GM23338 (cell line): ENCODE data around the gene STK31. TPM values are rescaled to one million over a fixed set of nuclear protein-coding genes. Genes with fewer than 3 reads are reported as not detected.

Experiments used
- ATAC-seq: fragments of 200-7000 bp; cut with Tn5 transposase; 3 replicates; pipeline ENCODE4 v1.9.1; 2020
- DNase-seq: peaks from one replicate; pipeline ENCODE4 v3.0.0-alpha.2; 2015; ENCODE audit warnings: low spot score
- H2AFZ ChIP-seq: fragments of 200-600 bp; sonication (generic); 2 replicates; pipeline ENCODE4 v1.8.0; 2016; ENCODE audit warnings: antibody characterized with exemption, mild to moderate bottlenecking, moderate library complexity
- H3F3A ChIP-seq: fragments of 200-600 bp; sonication (generic); replicated peaks from 2 replicates; pipeline ENCODE4 v1.8.0; 2017; ENCODE audit warnings: antibody characterized with exemption, mixed run types, low read depth
- H3K27ac ChIP-seq: fragments of 200-600 bp; sonication (generic); 2 replicates; pipeline ENCODE4 v1.6.1; 2016; ENCODE audit warnings: low read depth
- H3K27me3 ChIP-seq: fragments of 200-600 bp; sonication (generic); 2 replicates; pipeline ENCODE4 v1.8.0; 2016; ENCODE audit warnings: mild to moderate bottlenecking, mixed run types, moderate library complexity; ENCODE audit not compliant: insufficient read depth
- H3K36me3 ChIP-seq: fragments of 200-600 bp; sonication (generic); 2 replicates; pipeline ENCODE4 v1.8.0; 2016; ENCODE audit warnings: mild to moderate bottlenecking; ENCODE audit not compliant: insufficient read depth
- H3K4me1 ChIP-seq: fragments of 200-600 bp; sonication (generic); 2 replicates; pipeline ENCODE4 v1.8.0; 2016; ENCODE audit warnings: mild to moderate bottlenecking, moderate library complexity; ENCODE audit not compliant: insufficient read depth
- H3K4me2 ChIP-seq: fragments of 200-600 bp; sonication (generic); 2 replicates; pipeline ENCODE4 v1.7.1; 2017; ENCODE audit warnings: mixed run types
- H3K4me3 ChIP-seq: fragments of 200-600 bp; sonication (generic); 2 replicates; pipeline ENCODE4 v1.6.1; 2016; ENCODE audit warnings: mixed run types
- H3K79me2 ChIP-seq: fragments of 200-600 bp; sonication (generic); replicated peaks from 2 replicates; pipeline ENCODE4 v1.8.0; 2017; ENCODE audit warnings: mild to moderate bottlenecking; ENCODE audit not compliant: insufficient read depth
- H3K9me2 ChIP-seq: fragments of 200-600 bp; sonication (generic); 2 replicates; pipeline ENCODE4 v1.8.0; 2017; ENCODE audit not compliant: insufficient read depth
- H4K20me1 ChIP-seq: fragments of 200-600 bp; sonication (generic); replicated peaks from 2 replicates; pipeline ENCODE4 v1.8.0; 2017; ENCODE audit warnings: mild to moderate bottlenecking; ENCODE audit not compliant: insufficient read depth
- H3K27ac Mint-ChIP-seq: 2 replicates; pipeline ENCODE4 v1.8.0; 2020; ENCODE audit warnings: inconsistent platforms, mild to moderate bottlenecking, moderate library complexity, mixed read lengths
- H3K27me3 Mint-ChIP-seq: 3 replicates; pipeline ENCODE4 v1.8.0; 2022; ENCODE audit warnings: low read depth, mild to moderate bottlenecking, moderate library complexity, mixed read lengths, inconsistent platforms; ENCODE audit not compliant: insufficient read depth, poor library complexity
- H3K36me3 Mint-ChIP-seq: 3 replicates; pipeline ENCODE4 v1.8.0; 2021; ENCODE audit warnings: low read depth, mild to moderate bottlenecking, inconsistent platforms, moderate library complexity, mixed read lengths
- H3K4me1 Mint-ChIP-seq: 3 replicates; pipeline ENCODE4 v1.8.0; 2020; ENCODE audit warnings: mild to moderate bottlenecking, inconsistent platforms, mixed read lengths
- H3K4me3 Mint-ChIP-seq: 3 replicates; pipeline ENCODE4 v1.8.0; 2021; ENCODE audit warnings: moderate library complexity, mild to moderate bottlenecking, inconsistent platforms, mixed read lengths
- H3K9me3 Mint-ChIP-seq: 3 replicates; pipeline ENCODE4 v1.8.0; 2020; ENCODE audit warnings: moderate library complexity, mild to moderate bottlenecking, inconsistent platforms, mixed read lengths
- CREB1 ChIP-seq: fragments of 250-450 bp; sonication (Bioruptor Pico); IDR thresholded peaks from 2 replicates; pipeline ENCODE4 v1.5.0; 2020; ENCODE audit warnings: low read depth, mild to moderate bottlenecking, moderate library complexity
- EZH2 ChIP-seq: fragments of 200-600 bp; sonication (generic); IDR thresholded peaks from one replicate; pipeline ENCODE4 v1.8.0; 2017; ENCODE audit warnings: antibody characterized with exemption, mild to moderate bottlenecking, low read depth; ENCODE audit not compliant: unreplicated experiment
- EZH2phosphoT487 ChIP-seq: fragments of 200-600 bp; sonication (generic); IDR thresholded peaks from one replicate; pipeline ENCODE4 v1.8.1; 2018; ENCODE audit warnings: antibody characterized with exemption; ENCODE audit not compliant: unreplicated experiment
- JUNB ChIP-seq: IDR thresholded peaks from one replicate; pipeline ENCODE4 v1.6.1; 2016; ENCODE audit warnings: antibody characterized with exemption; ENCODE audit not compliant: unreplicated experiment
- STAT1 ChIP-seq: IDR thresholded peaks from one replicate; pipeline ENCODE4 v1.6.1; 2016; ENCODE audit warnings: antibody characterized with exemption; ENCODE audit not compliant: unreplicated experiment
- ZNF114 ChIP-seq: fragments of 250-450 bp; sonication (Bioruptor Pico); IDR thresholded peaks from 2 replicates; pipeline ENCODE4 v1.5.0; 2020; ENCODE audit warnings: mild to moderate bottlenecking, moderate library complexity
- ZNF331 ChIP-seq: fragments of 250-450 bp; sonication (Bioruptor Pico); IDR thresholded peaks from 2 replicates; pipeline ENCODE4 v1.5.0; 2020; ENCODE audit warnings: low read depth, mild to moderate bottlenecking, moderate library complexity
- polyA plus RNA-seq: library from polyadenylated mRNA; unstranded; fragments of >200 nt; fragmentation: Nextera tagmentation; extraction: Ambion mirVana; gene quantifications from 2 replicates; pipeline ENCODE4 v1.2.1, GENCODE V29; 2016
- total RNA-seq: library from RNA; depleted of rRNA; stranded (reverse); fragments of >200 nt; shearing (Covaris generic); gene quantifications from 2 replicates; pipeline ENCODE4 v1.2.3, GENCODE V29; 2014
- TF ChIP-seq, protein P1 (sequence below): IDR thresholded peaks from one replicate; pipeline ENCODE4 v1.6.1; 2018; ENCODE audit warnings: antibody characterized with exemption; ENCODE audit not compliant: unreplicated experiment
- TF ChIP-seq, protein P2 (sequence below): fragments of 250-450 bp; sonication (Bioruptor Pico); IDR thresholded peaks from 2 replicates; pipeline ENCODE4 v1.5.0; 2020; ENCODE audit warnings: mild to moderate bottlenecking, moderate library complexity

The STK31 gene
- total and polyA plus RNA-seq, 2 experiments from 2014 or later = 0.31 to 0.55 TPM

DNA sequence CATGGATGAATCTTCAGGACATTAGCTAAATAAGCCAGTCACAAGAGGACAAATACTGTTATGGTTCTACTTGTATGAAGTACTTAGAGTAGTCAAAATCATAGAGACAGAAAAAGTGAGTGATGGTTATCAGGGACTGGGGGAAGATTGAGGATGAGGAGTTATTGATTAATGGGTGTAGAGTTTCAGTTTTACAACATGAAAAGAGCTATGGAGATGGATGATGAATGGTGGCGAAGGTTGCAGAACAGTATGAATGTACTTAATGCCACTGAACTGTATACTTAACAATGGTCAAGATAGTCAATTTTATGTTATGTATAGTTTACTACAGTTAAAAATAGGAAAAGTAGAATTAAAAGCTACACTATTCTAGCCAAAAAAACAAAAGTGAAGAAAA is 7.8 kb downstream of the STK31 start:
- H3K9me2 ChIP-seq = no peaks in the 10 kb centered on the region

More for the DNA sequence above, 7.8 kb downstream of the STK31 start:
- no peaks in the 10 kb centered on the region for H3K4me1 Mint-ChIP-seq
- Histone ChIP-seq H3F3A (no peaks in the 10 kb centered on the region), H3K27ac (no peak overlapping the region), H2AFZ (no peak overlapping the region), H3K36me3 (no peaks in the 10 kb centered on the region), H3K27me3 (peaks cover 32% of the 10 kb centered on the region), H4K20me1 (no peaks in the 10 kb centered on the region), H3K4me1 (no peaks in the 10 kb centered on the region), H3K4me3 (no peak overlapping the region), H3K79me2 (no peaks in the 10 kb centered on the region), H3K4me2 (no peak overlapping the region)
- H3K9me3 Mint-ChIP-seq = peaks cover 12% of the 10 kb centered on the region
- ATAC-seq (no peak), DNase-seq (no peak)
- H3K27ac Mint-ChIP-seq = no peak overlapping the region
- H3K36me3 Mint-ChIP-seq = peaks cover 9% of the 10 kb centered on the region; the same call in 2 of the 3 replicates
- TF ChIP-seq ZNF114 (CRISPR knock-in tag) (no peak), CREB1 (no peak), EZH2 (no peak), JUNB (no peak), STAT1 (no peak), EZH2phosphoT487 (no peak), ZNF331 (CRISPR knock-in tag) (no peak)
- TF ChIP-seq, protein P1, sequence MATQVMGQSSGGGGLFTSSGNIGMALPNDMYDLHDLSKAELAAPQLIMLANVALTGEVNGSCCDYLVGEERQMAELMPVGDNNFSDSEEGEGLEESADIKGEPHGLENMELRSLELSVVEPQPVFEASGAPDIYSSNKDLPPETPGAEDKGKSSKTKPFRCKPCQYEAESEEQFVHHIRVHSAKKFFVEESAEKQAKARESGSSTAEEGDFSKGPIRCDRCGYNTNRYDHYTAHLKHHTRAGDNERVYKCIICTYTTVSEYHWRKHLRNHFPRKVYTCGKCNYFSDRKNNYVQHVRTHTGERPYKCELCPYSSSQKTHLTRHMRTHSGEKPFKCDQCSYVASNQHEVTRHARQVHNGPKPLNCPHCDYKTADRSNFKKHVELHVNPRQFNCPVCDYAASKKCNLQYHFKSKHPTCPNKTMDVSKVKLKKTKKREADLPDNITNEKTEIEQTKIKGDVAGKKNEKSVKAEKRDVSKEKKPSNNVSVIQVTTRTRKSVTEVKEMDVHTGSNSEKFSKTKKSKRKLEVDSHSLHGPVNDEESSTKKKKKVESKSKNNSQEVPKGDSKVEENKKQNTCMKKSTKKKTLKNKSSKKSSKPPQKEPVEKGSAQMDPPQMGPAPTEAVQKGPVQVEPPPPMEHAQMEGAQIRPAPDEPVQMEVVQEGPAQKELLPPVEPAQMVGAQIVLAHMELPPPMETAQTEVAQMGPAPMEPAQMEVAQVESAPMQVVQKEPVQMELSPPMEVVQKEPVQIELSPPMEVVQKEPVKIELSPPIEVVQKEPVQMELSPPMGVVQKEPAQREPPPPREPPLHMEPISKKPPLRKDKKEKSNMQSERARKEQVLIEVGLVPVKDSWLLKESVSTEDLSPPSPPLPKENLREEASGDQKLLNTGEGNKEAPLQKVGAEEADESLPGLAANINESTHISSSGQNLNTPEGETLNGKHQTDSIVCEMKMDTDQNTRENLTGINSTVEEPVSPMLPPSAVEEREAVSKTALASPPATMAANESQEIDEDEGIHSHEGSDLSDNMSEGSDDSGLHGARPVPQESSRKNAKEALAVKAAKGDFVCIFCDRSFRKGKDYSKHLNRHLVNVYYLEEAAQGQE = no peak
- TF ChIP-seq, protein P2, sequence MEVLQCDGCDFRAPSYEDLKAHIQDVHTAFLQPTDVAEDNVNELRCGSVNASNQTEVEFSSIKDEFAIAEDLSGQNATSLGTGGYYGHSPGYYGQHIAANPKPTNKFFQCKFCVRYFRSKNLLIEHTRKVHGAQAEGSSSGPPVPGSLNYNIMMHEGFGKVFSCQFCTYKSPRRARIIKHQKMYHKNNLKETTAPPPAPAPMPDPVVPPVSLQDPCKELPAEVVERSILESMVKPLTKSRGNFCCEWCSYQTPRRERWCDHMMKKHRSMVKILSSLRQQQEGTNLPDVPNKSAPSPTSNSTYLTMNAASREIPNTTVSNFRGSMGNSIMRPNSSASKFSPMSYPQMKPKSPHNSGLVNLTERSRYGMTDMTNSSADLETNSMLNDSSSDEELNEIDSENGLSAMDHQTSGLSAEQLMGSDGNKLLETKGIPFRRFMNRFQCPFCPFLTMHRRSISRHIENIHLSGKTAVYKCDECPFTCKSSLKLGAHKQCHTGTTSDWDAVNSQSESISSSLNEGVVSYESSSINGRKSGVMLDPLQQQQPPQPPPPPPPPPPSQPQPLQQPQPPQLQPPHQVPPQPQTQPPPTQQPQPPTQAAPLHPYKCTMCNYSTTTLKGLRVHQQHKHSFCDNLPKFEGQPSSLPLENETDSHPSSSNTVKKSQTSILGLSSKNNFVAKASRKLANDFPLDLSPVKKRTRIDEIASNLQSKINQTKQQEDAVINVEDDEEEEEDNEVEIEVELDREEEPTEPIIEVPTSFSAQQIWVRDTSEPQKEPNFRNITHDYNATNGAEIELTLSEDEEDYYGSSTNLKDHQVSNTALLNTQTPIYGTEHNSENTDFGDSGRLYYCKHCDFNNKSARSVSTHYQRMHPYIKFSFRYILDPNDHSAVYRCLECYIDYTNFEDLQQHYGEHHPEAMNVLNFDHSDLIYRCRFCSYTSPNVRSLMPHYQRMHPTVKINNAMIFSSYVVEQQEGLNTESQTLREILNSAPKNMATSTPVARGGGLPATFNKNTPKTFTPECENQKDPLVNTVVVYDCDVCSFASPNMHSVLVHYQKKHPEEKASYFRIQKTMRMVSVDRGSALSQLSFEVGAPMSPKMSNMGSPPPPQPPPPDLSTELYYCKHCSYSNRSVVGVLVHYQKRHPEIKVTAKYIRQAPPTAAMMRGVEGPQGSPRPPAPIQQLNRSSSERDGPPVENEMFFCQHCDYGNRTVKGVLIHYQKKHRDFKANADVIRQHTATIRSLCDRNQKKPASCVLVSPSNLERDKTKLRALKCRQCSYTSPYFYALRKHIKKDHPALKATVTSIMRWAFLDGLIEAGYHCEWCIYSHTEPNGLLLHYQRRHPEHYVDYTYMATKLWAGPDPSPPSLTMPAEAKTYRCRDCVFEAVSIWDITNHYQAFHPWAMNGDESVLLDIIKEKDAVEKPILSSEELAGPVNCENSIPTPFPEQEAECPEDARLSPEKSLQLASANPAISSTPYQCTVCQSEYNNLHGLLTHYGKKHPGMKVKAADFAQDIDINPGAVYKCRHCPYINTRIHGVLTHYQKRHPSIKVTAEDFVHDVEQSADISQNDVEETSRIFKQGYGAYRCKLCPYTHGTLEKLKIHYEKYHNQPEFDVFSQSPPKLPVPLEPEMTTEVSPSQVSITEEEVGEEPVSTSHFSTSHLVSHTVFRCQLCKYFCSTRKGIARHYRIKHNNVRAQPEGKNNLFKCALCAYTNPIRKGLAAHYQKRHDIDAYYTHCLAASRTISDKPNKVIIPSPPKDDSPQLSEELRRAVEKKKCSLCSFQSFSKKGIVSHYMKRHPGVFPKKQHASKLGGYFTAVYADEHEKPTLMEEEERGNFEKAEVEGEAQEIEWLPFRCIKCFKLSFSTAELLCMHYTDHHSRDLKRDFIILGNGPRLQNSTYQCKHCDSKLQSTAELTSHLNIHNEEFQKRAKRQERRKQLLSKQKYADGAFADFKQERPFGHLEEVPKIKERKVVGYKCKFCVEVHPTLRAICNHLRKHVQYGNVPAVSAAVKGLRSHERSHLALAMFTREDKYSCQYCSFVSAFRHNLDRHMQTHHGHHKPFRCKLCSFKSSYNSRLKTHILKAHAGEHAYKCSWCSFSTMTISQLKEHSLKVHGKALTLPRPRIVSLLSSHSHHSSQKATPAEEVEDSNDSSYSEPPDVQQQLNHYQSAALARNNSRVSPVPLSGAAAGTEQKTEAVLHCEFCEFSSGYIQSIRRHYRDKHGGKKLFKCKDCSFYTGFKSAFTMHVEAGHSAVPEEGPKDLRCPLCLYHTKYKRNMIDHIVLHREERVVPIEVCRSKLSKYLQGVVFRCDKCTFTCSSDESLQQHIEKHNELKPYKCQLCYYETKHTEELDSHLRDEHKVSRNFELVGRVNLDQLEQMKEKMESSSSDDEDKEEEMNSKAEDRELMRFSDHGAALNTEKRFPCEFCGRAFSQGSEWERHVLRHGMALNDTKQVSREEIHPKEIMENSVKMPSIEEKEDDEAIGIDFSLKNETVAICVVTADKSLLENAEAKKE (CRISPR knock-in tag) = no peak
- no peak overlapping the region for H3K4me3 Mint-ChIP-seq
- peaks cover 16% of the 10 kb centered on the region for H3K27me3 Mint-ChIP-seq
